ENCODE results near the gene NDUFAF8.

GRCh38 chr17:81258292-81258691 lies 19.2 kb downstream of the NDUFAF8 start:
- no peak for TF ChIP-seq CTCF (IDR thresholded peaks at IDR 0.05; ENCODE audit: poor library complexity, severe bottlenecking)
- TF ChIP-seq MXI1 (conservative IDR thresholded peaks at IDR 0.05; ENCODE audit: poor library complexity, severe bottlenecking), result no peak
- TF ChIP-seq TAF1 (IDR thresholded peaks at IDR 0.05; ENCODE audit: low read depth), result no peak
- no peak for TF ChIP-seq POLR2AphosphoS5 (IDR thresholded peaks at IDR 0.05)

Measured in neural cell (in vitro differentiated cells).